ENCODE measurements around the gene CYP27A1.

CYP27A1 gene

DNA sequence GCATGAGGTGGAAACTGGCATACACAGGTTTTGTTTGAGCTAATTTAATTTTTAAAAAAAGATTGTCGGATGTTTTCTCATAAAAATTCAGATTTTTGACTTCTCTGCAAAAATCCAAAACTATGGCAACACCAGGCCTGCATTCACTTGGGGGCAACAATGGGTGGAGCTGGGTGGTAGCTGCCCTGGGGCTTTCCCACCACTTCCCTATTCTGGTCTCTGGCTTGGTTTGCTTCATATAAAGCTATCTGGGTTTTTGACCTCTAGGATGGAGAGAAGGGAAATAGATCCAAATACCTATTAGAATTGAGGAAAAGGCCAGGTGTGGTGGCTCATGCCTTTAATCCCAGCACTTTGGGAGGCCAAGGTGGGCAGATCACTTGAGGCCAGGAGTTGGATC, 5.5 kb upstream of the CYP27A1 start:
- DNase-seq = no peak

DNA sequence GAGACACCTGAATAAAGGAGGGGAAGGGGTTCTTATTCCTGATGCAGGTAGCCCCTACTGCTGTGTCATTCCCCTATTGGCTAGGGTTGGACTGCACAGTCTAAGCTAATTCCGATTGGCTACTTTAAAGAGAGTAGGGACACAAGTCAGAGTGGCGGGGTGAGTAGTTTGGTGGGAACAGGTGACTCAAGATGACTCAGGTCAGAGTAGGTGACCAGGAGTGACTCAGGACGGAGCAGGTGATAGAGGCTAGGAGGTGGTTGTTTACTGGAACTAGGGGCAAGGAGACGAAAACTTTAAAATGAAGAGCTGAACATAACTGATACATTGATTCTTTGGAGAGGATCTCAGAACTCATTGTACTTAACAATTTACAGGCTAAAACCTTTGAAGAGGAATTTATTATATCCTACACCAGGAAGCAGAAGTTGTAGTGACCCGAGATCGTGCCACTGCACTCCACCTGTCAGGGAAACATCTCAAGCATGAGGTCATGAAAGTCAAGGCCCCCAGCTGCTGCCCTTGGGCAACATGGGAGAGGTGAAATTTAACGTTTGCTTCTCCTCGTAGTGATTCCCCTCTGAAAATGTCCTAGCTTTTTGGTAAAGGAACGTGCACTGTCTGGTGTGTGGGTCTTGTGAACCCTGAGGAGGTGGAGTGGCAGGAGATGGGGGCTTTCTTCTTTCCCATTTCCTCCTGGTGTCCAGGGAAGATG, 4.5 kb upstream of the CYP27A1 start:
- no peak for DNase-seq

DNA sequence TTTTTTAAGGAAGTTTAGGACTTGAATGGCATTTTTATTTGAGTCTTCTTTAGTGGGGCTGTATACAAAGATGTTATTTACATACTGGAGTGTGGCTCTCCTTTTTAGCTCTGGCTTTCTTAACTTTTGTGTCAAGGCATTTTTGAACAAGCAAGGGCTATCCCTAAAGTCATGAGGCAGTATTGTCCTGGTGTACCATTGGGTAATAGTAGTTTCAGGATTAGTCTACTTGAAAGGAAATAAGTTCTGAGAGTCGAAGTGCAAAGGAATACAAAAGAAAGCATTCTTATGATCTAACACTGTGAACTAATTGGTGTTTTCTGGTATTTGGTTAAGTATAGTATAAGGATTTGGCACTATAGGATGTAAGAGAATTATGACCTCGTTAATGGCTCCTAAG, 1.9 kb upstream of the CYP27A1 start:
- DNase-seq = no peak

GRCh38 chr2:218780851-218781690, 876 bp upstream of the CYP27A1 start:
- peak; percentile 16 for DNase-seq

DNA sequence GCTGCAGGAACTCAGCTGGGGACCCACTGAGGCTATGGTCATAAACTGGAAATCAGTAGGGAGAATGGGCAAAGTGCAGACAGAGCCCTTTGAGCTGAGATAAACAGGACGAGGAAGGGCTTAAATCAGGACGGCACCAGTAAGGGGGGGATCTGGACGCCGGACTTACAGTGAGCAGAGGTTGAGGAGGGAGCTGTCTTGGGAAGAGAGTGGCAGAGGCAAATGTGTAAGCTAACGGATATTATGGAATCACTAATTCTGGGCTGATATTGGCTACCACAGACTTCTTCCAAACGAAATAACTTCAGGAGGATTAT, 539 bp downstream of the CYP27A1 start:
- no peak for DNase-seq

DNA sequence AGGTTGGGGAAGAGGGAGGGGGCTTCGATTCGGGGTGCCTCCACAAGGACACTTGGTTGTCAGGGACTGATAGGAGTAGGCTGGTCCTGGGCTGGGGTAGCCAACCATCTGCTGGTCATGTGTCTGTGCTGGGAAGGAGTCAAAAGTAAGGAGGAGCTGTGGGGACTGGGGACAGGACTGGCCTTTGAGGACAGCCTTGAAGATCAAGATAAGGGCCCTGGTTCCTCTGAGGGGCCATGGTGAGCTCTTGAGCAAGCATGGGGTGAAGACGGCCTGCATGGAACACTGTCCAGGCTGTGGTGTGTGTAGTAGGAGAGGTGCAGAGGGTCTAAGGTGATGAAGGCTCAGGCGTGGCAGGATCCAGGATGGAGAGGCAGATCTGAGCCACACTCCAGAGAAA, 1.7 kb downstream of the CYP27A1 start:
- DNase-seq = no peak

- DNase-seq = peak; percentile 20
Measured at GRCh38 chr2:218785103-218785502, 3.2 kb downstream of the CYP27A1 start.

DNA sequence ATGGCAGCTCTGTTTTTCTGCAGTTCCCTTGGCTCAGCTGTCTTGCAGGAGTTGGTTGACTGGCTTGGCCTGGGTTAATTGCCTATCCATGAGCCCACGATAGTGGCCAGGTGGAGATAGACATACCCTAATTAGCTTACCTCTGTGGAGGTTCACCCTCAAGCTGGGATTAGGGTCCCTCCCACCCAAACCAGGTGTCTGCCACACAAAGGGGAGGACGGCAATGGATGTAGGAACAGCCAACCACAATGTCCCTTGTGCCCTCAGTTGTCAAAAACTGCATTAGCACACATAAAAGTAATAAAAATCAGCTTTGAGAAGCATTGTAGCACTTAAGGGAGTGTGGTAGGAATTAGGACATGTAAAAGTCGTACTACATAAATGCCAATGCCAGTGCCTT, 4.2 kb downstream of the CYP27A1 start:
- no peak for DNase-seq

DNA sequence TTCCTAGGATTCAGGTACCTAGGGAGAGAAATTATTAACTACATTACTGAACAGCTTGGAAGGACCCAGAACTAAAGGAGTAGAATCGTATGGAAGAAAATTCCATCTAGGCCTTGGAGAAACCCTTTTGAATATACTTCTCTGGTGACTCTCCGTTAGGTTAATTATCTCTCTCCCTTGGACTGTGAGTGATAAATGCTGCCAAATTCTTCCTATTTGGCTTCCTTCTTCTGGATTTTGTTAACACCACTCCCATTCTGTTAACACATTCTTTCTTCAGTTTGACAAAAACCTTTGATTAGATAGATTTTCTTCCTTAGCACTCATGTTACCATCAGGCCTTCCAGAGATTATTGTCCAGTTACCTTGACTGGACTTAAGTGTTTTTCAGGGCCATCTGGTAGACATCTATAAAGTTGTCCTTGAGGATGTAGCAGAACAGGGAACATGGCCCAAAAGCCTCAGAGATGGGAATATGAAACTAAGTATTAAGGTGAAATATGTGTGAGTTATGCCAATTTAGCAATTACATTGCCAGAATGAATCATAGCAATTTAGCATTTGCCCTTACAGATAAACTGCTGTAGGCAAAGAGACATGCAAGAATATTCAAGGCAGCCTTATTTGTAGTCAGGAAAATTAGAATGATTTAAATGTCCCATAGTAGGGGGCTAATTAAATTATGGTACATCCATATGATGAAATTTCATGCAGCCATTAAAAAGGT, 6.7 kb downstream of the CYP27A1 start:
- no peak for DNase-seq

GRCh38 chr2:218792433-218792832, 10.5 kb downstream of the CYP27A1 start:
- DNase-seq = no peak

- DNase-seq = no peak
Measured at GRCh38 chr2:218796691-218797090, 14.7 kb downstream of the CYP27A1 start.

GRCh38 chr2:218798767-218799504, 17.0 kb downstream of the CYP27A1 start:
- DNase-seq = peak; percentile 3

DNA sequence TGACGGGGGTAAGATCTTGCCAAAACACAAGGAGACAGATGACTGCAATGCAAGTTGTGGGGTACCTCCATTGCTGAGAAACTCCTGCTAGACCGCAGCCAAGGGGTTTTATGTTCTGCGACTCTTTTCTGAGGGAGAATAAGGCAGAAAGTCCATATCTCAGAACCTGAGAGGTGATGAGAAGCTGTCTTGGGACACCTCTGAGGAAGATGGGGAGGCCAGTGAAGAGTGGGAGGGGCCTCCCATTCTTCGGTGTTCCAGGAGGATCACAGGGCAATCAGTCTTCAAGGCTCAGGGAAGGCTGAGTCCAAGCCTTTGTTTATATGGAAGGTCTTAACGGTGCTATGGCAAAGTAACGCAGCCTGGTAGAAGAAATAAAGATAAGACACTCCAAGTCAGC, 18.0 kb downstream of the CYP27A1 start:
- DNase-seq = no peak

DNA sequence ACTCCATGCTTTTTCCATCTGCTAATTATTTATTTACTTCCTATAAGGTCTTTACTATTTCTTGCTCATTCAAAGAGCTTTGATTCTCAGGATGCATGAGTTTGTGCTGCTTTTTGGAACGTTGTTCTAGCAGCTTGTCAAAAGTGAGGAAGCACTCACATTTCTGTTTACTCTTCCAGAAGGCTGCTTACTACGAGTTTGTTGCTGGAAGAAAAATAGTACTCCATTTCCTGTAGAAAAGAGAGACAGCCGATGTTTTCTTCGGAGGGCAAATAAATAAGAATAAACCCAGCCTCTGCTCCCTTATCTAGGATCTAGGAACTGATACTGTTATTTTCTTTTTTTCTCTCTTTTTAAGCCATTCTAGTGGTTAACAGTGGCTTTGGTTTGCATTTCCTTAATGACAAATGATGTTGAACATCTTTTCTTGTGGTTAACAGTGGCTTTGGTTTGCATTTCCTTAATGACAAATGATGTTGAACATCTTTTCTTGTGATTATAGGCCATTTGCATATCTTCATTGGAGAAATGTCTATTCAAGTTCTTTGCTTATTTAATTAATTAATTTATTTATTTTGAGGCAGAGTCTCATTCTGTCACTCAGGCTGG, 20.5 kb downstream of the CYP27A1 start:
- DNase-seq = no peak

- DNase-seq = no peak
Measured at GRCh38 chr2:218804817-218805216, 22.9 kb downstream of the CYP27A1 start.

DNA sequence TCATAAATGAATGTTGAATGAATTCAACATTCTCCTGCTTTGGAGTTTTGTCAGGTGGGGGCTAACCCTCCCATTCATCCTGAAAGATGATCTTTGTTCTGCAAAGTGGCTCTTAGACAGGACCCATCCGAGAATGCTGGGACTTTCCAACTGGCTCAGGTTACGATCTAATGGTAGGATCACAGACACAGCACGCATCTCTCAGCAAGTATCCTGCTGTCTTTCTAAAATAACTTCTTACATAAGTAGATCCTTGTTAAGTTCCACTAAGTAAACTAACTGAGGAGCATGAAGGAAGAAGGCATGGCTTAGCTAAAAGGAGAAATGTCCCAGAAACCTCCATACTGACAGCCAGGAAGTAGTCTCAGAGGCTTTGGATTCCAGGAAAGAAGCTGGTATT, 23.7 kb downstream of the CYP27A1 start:
- DNase-seq = no peak

DNA sequence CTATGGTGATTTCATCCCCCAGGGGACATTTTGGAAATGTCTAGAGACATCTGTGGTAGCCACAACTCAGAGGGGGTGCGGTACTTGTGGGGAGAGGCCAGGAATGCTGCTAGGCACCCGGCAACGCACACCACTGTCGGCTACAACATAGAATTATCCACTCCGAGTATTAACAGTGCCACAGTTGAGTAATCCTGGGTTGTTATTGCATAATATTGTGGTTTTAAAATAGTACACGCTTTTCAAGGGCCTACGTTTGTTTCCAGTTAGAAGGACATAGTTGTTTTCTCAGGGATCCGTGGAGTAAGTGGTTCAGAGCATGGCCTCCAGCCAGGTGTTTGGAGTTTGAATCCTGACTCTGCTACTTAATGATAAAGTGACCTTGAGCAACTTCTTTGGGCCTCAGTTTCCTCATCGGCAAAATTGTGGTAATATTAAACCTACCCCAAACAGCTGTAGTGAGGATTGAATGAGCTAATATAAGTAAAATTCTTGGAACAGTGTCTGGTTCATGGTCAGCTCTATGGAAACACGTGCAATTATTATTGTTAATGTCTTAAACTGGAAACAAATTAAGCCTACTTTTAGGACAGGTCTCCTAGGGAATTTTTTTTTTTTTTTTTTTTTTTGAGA, 24.5 kb downstream of the CYP27A1 start:
- DNase-seq = no peak

DNA sequence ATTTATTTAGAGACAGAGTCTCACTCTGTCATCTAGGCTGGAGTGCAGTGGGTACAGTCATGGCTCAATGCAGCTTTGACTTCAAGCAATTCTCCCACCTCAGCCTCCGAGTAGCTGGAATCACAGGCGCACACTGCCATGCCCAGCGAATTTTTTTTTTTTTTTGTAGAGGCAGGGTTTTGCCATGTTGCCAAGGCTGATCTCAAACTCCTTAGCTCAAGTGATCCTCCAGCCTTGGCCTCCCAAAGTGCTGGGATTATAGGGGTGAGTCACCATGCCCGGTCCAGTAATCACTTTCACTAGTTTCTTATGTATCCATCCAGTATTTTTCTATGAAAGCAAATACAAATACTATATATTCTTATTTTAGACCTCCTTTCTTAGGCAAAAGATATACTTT, 25.7 kb downstream of the CYP27A1 start:
- no peak for DNase-seq

GRCh38 chr2:218809515-218809914, 27.6 kb downstream of the CYP27A1 start:
- no peak for DNase-seq

GRCh38 chr2:218810256-218810655, 28.3 kb downstream of the CYP27A1 start:
- no peak for DNase-seq

GRCh38 chr2:218811382-218811781, 29.4 kb downstream of the CYP27A1 start:
- DNase-seq = no peak

GRCh38 chr2:218812096-218812815, 30.3 kb downstream of the CYP27A1 start:
- DNase-seq = no peak

Measured in NCI-H146 (cell line).